ENCODE measurements around the gene PLSCR5.

DNA sequence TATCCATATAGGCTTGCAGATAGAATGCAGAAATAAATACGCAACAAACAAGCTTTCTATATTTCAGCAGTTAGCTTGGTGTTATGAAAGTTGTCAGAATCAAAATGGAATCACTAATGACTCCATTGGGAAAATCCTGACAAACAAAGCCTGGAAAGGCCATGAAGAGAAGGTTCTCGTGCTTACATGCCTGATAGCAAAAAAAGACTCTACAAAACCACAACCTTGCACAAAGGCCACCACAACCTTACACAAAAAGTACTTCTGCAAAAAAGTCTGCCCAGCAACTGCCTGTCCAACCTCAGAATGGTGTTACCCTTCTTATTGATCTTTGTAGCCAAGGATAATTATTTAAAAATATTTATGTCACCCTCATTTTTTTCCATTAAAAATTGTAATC lies 46.4 kb downstream of the PLSCR5 start:
- TF ChIP-seq POLR2A (IDR thresholded peaks at IDR 0.05) (no peak), POLR2AphosphoS5 (IDR thresholded peaks at IDR 0.05; ENCODE audit: insufficient read depth in 1 of 2, low read depth in 1 of 2) (no peak)
- TF ChIP-seq, protein P1, sequence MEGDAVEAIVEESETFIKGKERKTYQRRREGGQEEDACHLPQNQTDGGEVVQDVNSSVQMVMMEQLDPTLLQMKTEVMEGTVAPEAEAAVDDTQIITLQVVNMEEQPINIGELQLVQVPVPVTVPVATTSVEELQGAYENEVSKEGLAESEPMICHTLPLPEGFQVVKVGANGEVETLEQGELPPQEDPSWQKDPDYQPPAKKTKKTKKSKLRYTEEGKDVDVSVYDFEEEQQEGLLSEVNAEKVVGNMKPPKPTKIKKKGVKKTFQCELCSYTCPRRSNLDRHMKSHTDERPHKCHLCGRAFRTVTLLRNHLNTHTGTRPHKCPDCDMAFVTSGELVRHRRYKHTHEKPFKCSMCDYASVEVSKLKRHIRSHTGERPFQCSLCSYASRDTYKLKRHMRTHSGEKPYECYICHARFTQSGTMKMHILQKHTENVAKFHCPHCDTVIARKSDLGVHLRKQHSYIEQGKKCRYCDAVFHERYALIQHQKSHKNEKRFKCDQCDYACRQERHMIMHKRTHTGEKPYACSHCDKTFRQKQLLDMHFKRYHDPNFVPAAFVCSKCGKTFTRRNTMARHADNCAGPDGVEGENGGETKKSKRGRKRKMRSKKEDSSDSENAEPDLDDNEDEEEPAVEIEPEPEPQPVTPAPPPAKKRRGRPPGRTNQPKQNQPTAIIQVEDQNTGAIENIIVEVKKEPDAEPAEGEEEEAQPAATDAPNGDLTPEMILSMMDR (IDR thresholded peaks at IDR 0.05), result no peak
